Measurements from ENCODE around the gene DPYSL3.

DNA sequence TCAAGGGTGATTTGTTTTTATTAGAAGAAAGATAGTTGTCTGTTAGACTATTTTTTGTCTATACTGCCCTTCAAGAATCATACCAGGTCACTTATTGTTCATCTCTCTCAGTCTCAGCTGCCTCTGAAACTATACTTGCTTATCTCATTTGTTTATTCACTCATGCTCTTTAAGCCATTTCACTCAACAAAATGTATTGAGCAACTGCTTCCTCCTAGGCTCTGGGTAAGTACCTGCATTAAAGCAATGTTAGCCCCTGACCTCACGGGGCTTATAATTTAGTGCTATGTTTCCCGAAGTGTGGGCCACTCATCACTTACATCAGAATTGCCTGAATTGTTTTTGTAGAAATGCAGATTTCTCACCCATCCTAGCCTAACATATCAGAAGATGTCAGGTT lies 100.9 kb downstream of the DPYSL3 start:
- no peak for TF ChIP-seq POLR2A (IDR thresholded peaks at IDR 0.05)
- TF ChIP-seq, protein P1, sequence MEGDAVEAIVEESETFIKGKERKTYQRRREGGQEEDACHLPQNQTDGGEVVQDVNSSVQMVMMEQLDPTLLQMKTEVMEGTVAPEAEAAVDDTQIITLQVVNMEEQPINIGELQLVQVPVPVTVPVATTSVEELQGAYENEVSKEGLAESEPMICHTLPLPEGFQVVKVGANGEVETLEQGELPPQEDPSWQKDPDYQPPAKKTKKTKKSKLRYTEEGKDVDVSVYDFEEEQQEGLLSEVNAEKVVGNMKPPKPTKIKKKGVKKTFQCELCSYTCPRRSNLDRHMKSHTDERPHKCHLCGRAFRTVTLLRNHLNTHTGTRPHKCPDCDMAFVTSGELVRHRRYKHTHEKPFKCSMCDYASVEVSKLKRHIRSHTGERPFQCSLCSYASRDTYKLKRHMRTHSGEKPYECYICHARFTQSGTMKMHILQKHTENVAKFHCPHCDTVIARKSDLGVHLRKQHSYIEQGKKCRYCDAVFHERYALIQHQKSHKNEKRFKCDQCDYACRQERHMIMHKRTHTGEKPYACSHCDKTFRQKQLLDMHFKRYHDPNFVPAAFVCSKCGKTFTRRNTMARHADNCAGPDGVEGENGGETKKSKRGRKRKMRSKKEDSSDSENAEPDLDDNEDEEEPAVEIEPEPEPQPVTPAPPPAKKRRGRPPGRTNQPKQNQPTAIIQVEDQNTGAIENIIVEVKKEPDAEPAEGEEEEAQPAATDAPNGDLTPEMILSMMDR (IDR thresholded peaks at IDR 0.05) = no peak

Data from body of pancreas (tissue), 4 donors.